ENCODE measurements around the gene SPAG16. TPM values are rescaled to one million over a fixed set of nuclear protein-coding genes. Genes with fewer than 3 reads are reported as not detected.

SPAG16 gene
- total RNA-seq, 1 experiment from 2014 or later = 0.30 TPM

- intact Hi-C loops (cut with micrococcal nuclease) = no loop called here
- POLR2A ChIA-PET = no interaction called here
These were observed 675.3 kb downstream of the SPAG16 start for GRCh38 chr2:213959589-213959988.

More at GRCh38 chr2:213959589-213959988, 675.3 kb downstream of the SPAG16 start:
- TF ChIP-seq ELF1 (IDR thresholded peaks at IDR 0.05; ENCODE audit: borderline replicate concordance, low read depth) (no peak), POLR2AphosphoS5 (IDR thresholded peaks at IDR 0.05; ENCODE audit: low read depth, low read length) (no peak), JUND (IDR thresholded peaks at IDR 0.05) (no peak), ZFX (IDR thresholded peaks at IDR 0.05) (no peak), SP1 (IDR thresholded peaks at IDR 0.05; ENCODE audit: low read depth) (no peak), CTCF (IDR thresholded peaks at IDR 0.05 in 2 of 3, conservative IDR thresholded peaks at IDR 0.05 in 1 of 3; ENCODE audit: borderline replicate concordance in 1 of 3, insufficient read depth in 1 of 3, low read depth in 2 of 3, low read length in 2 of 3) (no peak), EZH2phosphoT487 (IDR thresholded peaks at IDR 0.05; ENCODE audit: borderline replicate concordance) (no peak), TCF7L2 (IDR thresholded peaks at IDR 0.05; ENCODE audit: borderline replicate concordance, extremely low read depth, insufficient read depth, insufficient read length) (no peak), SIN3A (IDR thresholded peaks at IDR 0.05; ENCODE audit: low read depth) (no peak), POLR2A (IDR thresholded peaks at IDR 0.05; ENCODE audit: borderline replicate concordance, extremely low read depth, insufficient read depth, insufficient read length) (no peak), ATF3 (IDR thresholded peaks at IDR 0.05) (no peak), MAX (IDR thresholded peaks at IDR 0.05) (no peak), RAD21 (IDR thresholded peaks at IDR 0.05; ENCODE audit: low read depth) (no peak), ZNF274 (IDR thresholded peaks at IDR 0.05; ENCODE audit: low read depth, low read length) (no peak), YY1 (IDR thresholded peaks at IDR 0.05; ENCODE audit: extremely low read depth, insufficient replicate concordance, low read depth, low read length) (no peak), REST (IDR thresholded peaks at IDR 0.05; ENCODE audit: low read depth) (no peak), CBX3 (IDR thresholded peaks at IDR 0.05; ENCODE audit: low read depth) (no peak), EZH2 (IDR thresholded peaks at IDR 0.05) (no peak), SRF (IDR thresholded peaks at IDR 0.05; ENCODE audit: low read depth) (no peak)
- ATAC-seq (no peak), DNase-seq (ENCODE audit: low read depth, low spot score) (no peak)
- no peaks in the 10 kb centered on the region for H3K27me3 ChIP-seq (ENCODE audit: insufficient read depth, low read length)
- no peaks in the 10 kb centered on the region for H3K9me3 ChIP-seq (ENCODE audit: control insufficient read depth in 1 of 2, insufficient read depth in 1 of 2, low read depth in 1 of 2, low read length in 2 of 2)
- H3K36me3 ChIP-seq (ENCODE audit: control insufficient read depth in 1 of 2, insufficient read depth in 2 of 2, low read length in 2 of 2) = no peaks in the 10 kb centered on the region
- no peak overlapping the region for H3K4me2 ChIP-seq (ENCODE audit: low read length)
- H3K4me1 ChIP-seq (ENCODE audit: control insufficient read depth in 1 of 2, insufficient read depth in 2 of 2, low read length in 2 of 2) = no peaks in the 10 kb centered on the region
- H3K9me2 ChIP-seq (ENCODE audit: insufficient read depth) = no peaks in the 10 kb centered on the region
- H2AFZ ChIP-seq (ENCODE audit: low read depth, low read length, poor library complexity, severe bottlenecking) = no peak overlapping the region
- H3K9ac ChIP-seq (ENCODE audit: low read length) = no peak overlapping the region
- H3K4me3 ChIP-seq (replicated peaks in 1 of 2; ENCODE audit: low read depth in 1 of 2, low read length in 2 of 2) = no peak overlapping the region
- RAD21 ChIA-PET (ENCODE audit: low non-redundant PET in 1 of 2, low total read pairs in 2 of 2, uncharacterized antibody in 2 of 2, unreplicated experiment in 2 of 2) = no interaction called here
- CTCF ChIA-PET = no interaction called here
- H3K27ac ChIP-seq (ENCODE audit: low read depth, low read length) = no peak overlapping the region
- H3K79me2 ChIP-seq (ENCODE audit: insufficient read depth, low read length) = no peaks in the 10 kb centered on the region
- BruUV-seq (replicated peaks) = no TSS peak
- H4K20me1 ChIP-seq (ENCODE audit: insufficient read depth) = no peaks in the 10 kb centered on the region
